HG03135 (cell line): ENCODE data around the gene PYY.

Source experiments
- ATAC-seq: cut with Tn5 transposase; IDR thresholded peaks from one replicate; pipeline ENCODE4 v1.9.1; 2021; ENCODE audit warnings: mild to moderate bottlenecking, moderate library complexity; ENCODE audit not compliant: unreplicated experiment

Gene PYY

GRCh38 chr17:43917348-43918025, 36.3 kb downstream of the PYY start:
- ATAC-seq = no peak

- no peak for ATAC-seq
Measured at GRCh38 chr17:43917016-43917347, 36.8 kb downstream of the PYY start.

GRCh38 chr17:43916385-43916784, 37.4 kb downstream of the PYY start:
- no peak for ATAC-seq

GRCh38 chr17:43915559-43915958, 38.2 kb downstream of the PYY start:
- ATAC-seq = no peak

GRCh38 chr17:43914451-43914850, 39.3 kb downstream of the PYY start:
- ATAC-seq = no peak

- ATAC-seq = no peak
Measured at GRCh38 chr17:43913584-43913983, 40.2 kb downstream of the PYY start.

GRCh38 chr17:43912635-43913304, 41.0 kb downstream of the PYY start:
- no peak for ATAC-seq

- no peak for ATAC-seq
Measured at GRCh38 chr17:43911904-43912303, 41.8 kb downstream of the PYY start.

GRCh38 chr17:43909537-43910231, 44.1 kb downstream of the PYY start:
- no peak for ATAC-seq

GRCh38 chr17:43907998-43908721, 45.6 kb downstream of the PYY start:
- ATAC-seq = no peak

GRCh38 chr17:43907425-43907981, 46.2 kb downstream of the PYY start, which contains the start of gene MPP2:
Gene MPP2 (minus strand): TSS chr17:43907536. CDS start chr17:43904460, 3,076 bp downstream.
- no peak for ATAC-seq

GRCh38 chr17:43906951-43907424, 46.8 kb downstream of the PYY start:
- ATAC-seq = no peak

GRCh38 chr17:43905985-43906852, 47.5 kb downstream of the PYY start:
- ATAC-seq = no peak

GRCh38 chr17:43905400-43905984, 48.2 kb downstream of the PYY start:
- no peak for ATAC-seq
